K562 (cell line): ENCODE data around the gene CD151. TPM values are rescaled to one million over a fixed set of nuclear protein-coding genes. Genes with fewer than 3 reads are reported as not detected.

Source experiments
- BCOR ChIP-seq: fragments of 450-650 bp; IDR thresholded peaks from 2 replicates; pipeline ENCODE4 v1.6.1; 2016
- CAMTA2 ChIP-seq: fragments of 250-450 bp; sonication (Bioruptor Pico); conservative IDR thresholded peaks from 2 replicates; pipeline ENCODE4 v1.5.1; 2022
- FOXP1 ChIP-seq: sonication (generic); formaldehyde crosslinking; IDR thresholded peaks from 2 replicates; pipeline ENCODE4 v1.8.0; 2022; ENCODE audit warnings: mild to moderate bottlenecking, missing genetic modification reagents
- KLF13 ChIP-seq: fragments of 450-650 bp; IDR thresholded peaks from 2 replicates; pipeline ENCODE4 v1.6.1; 2016; ENCODE audit warnings: missing genetic modification characterization, low read depth, mild to moderate bottlenecking, missing compliant biosample characterization, moderate library complexity, borderline replicate concordance
- NRF1 ChIP-seq, 2 experiments: fragments of 450-650 bp; IDR thresholded peaks in 1 of 2; conservative IDR thresholded peaks in 1 of 2; 2 replicates each; pipeline ENCODE4 v1.6.1; 2014; ENCODE audit warnings: mild to moderate bottlenecking in 2 of 2
- POLR2B ChIP-seq: fragments of 450-650 bp; IDR thresholded peaks from 2 replicates; pipeline ENCODE4 v1.6.1; 2018; ENCODE audit warnings: low read depth; ENCODE audit not compliant: partially characterized antibody
- RAD21 ChIP-seq, 2 experiments: fragments of 250-450 bp in 1 of 2; fragments of 450-650 bp in 1 of 2; sonication (Bioruptor Pico) in 1 of 2; formaldehyde crosslinking in 1 of 2; IDR thresholded peaks in 1 of 2; conservative IDR thresholded peaks in 1 of 2; 2 replicates each; pipeline versions ENCODE4 v1.4.0 to v1.8.0; 2020 to 2022; ENCODE audit warnings: mild to moderate bottlenecking in 2 of 2, moderate library complexity in 1 of 2
- ZNF175 ChIP-seq: fragments of 200-800 bp; sonication (Bioruptor generic); IDR thresholded peaks from 2 replicates; pipeline ENCODE4 v1.6.1; 2016; ENCODE audit warnings: low read depth, mild to moderate bottlenecking, missing genetic modification characterization, missing compliant biosample characterization
- polyA plus RNA-seq, 8 experiments: library from polyadenylated mRNA; depleted of rRNA in 4 of 8; stranded (reverse) in 5 of 8; unstranded in 3 of 8; fragments of >200 nt; fragmentation: Nextera tagmentation in 2 of 8; fragmentation: Illumina TruSeq in 1 of 8; extraction: Ambion mirVana in 2 of 8; extraction: Trizol in 1 of 8; gene quantifications; 2 replicates each; pipeline versions ENCODE4 v1.2.1 to v1.2.3, GENCODE V29; 2011 to 2014; ENCODE audit warnings: inconsistent platforms in 1 of 8, missing spikeins in 1 of 8
- total RNA-seq, 7 experiments: library from RNA; depleted of rRNA in 6 of 7; stranded (reverse); fragments of >200 nt in 6 of 7; fragmentation: Illumina TruSeq in 2 of 7; extraction: Trizol in 2 of 7; gene quantifications; 2 replicates each; pipeline versions ENCODE4 v1.2.1 to v1.2.3, GENCODE V29; 2011 to 2021; ENCODE audit warnings: low replicate concordance in 1 of 7
- TF ChIP-seq, protein P1 (sequence below), 3 experiments: fragments of 200-800 bp in 1 of 3; fragments of 250-450 bp in 1 of 3; fragments of 450-650 bp in 1 of 3; sonication (Bioruptor Pico) in 1 of 3; sonication (Bioruptor generic) in 1 of 3; formaldehyde crosslinking in 1 of 3; IDR thresholded peaks; 2 replicates each; pipeline versions ENCODE4 v1.6.1 to v1.8.0; 2016 to 2022; ENCODE audit warnings: mild to moderate bottlenecking in 2 of 3, missing genetic modification characterization in 2 of 3, missing compliant biosample characterization in 1 of 3, moderate library complexity in 1 of 3
- TF ChIP-seq, protein P2 (sequence below): IDR thresholded peaks from 3 replicates; pipeline ENCODE4 v1.6.1; 2011; ENCODE audit warnings: borderline replicate concordance, mild to moderate bottlenecking, moderate library complexity; ENCODE audit not compliant: insufficient read length; ENCODE audit errors: extremely low read depth
- TF ChIP-seq, protein P3 (sequence below): fragments of 200-800 bp; sonication (Bioruptor generic); IDR thresholded peaks from 2 replicates; pipeline ENCODE4 v1.6.1; 2017; ENCODE audit warnings: missing genetic modification characterization, missing compliant biosample characterization
- TF ChIP-seq, protein P4 (sequence below), 2 experiments: fragments of 250-450 bp in 1 of 2; fragments of 450-650 bp in 1 of 2; sonication (Bioruptor Pico) in 1 of 2; IDR thresholded peaks; 2 replicates each; pipeline versions ENCODE4 v1.6.1 to v1.8.0; 2016 to 2021; ENCODE audit warnings: mild to moderate bottlenecking in 2 of 2, moderate library complexity in 2 of 2, missing compliant biosample characterization in 1 of 2, missing genetic modification characterization in 1 of 2
- TF ChIP-seq, protein P5 (sequence below): IDR thresholded peaks from 2 replicates; pipeline ENCODE4 v1.6.1; 2016; ENCODE audit warnings: missing genetic modification characterization, missing compliant biosample characterization

The CD151 gene
- total and polyA plus RNA-seq, 9 of the 15 experiments (the other 6 are each of a cell fraction or from before 2014, with no cell fraction given), result 2.3 to 187 (median 140) TPM

DNA sequence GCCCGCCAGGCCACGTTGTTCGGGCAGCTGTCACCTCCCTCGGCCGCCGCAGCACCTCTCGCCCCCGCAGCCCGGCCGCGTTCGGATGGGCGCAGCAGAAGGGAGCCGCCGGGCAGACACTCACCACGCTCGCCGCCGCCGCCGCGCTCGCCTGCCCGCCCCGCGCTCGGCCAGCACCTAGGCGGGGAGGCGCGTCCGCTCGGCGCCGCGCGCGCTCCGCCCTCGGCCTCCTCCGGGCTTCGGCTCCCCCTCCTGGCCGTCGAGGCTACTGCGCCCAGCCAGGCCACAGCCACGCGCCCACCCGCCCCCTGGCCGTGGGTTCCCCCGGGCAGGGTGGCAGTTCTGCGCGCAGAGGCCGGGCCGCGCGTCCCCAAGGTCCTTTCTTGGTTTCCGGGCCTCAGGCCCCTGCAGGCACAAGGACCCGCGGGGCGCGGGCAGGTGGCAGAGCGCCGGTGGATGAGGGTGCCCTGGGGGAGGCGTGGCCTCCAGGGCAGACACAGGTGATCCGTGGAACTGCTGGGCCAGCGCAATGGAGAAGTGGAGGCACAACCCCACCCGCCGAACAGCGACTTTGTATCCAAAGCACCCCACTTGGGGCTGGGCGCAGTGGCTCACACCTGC is 34.5 kb upstream of the CD151 start, which contains the start of gene SLC25A22 (continued):
- TF ChIP-seq, protein P1, sequence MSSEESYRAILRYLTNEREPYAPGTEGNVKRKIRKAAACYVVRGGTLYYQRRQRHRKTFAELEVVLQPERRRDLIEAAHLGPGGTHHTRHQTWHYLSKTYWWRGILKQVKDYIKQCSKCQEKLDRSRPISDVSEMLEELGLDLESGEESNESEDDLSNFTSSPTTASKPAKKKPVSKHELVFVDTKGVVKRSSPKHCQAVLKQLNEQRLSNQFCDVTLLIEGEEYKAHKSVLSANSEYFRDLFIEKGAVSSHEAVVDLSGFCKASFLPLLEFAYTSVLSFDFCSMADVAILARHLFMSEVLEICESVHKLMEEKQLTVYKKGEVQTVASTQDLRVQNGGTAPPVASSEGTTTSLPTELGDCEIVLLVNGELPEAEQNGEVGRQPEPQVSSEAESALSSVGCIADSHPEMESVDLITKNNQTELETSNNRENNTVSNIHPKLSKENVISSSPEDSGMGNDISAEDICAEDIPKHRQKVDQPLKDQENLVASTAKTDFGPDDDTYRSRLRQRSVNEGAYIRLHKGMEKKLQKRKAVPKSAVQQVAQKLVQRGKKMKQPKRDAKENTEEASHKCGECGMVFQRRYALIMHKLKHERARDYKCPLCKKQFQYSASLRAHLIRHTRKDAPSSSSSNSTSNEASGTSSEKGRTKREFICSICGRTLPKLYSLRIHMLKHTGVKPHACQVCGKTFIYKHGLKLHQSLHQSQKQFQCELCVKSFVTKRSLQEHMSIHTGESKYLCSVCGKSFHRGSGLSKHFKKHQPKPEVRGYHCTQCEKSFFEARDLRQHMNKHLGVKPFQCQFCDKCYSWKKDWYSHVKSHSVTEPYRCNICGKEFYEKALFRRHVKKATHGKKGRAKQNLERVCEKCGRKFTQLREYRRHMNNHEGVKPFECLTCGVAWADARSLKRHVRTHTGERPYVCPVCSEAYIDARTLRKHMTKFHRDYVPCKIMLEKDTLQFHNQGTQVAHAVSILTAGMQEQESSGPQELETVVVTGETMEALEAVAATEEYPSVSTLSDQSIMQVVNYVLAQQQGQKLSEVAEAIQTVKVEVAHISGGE (CRISPR knock-in tag; IDR thresholded peaks at IDR 0.05), result peak in 1 of 3 experiments; percentile 64; a peak in 1 of 6 replicates
- peak; percentile 59; the same call in 1 of the 2 replicates for TF ChIP-seq FOXP1 (CRISPR knock-in tag)
- TF ChIP-seq, protein P2, sequence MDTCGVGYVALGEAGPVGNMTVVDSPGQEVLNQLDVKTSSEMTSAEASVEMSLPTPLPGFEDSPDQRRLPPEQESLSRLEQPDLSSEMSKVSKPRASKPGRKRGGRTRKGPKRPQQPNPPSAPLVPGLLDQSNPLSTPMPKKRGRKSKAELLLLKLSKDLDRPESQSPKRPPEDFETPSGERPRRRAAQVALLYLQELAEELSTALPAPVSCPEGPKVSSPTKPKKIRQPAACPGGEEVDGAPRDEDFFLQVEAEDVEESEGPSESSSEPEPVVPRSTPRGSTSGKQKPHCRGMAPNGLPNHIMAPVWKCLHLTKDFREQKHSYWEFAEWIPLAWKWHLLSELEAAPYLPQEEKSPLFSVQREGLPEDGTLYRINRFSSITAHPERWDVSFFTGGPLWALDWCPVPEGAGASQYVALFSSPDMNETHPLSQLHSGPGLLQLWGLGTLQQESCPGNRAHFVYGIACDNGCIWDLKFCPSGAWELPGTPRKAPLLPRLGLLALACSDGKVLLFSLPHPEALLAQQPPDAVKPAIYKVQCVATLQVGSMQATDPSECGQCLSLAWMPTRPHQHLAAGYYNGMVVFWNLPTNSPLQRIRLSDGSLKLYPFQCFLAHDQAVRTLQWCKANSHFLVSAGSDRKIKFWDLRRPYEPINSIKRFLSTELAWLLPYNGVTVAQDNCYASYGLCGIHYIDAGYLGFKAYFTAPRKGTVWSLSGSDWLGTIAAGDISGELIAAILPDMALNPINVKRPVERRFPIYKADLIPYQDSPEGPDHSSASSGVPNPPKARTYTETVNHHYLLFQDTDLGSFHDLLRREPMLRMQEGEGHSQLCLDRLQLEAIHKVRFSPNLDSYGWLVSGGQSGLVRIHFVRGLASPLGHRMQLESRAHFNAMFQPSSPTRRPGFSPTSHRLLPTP, result no peak
- TF ChIP-seq BCOR, result 0 out of 2 replicates have a peak, but pooled peaks have one; percentile 11
- TF ChIP-seq, protein P3, sequence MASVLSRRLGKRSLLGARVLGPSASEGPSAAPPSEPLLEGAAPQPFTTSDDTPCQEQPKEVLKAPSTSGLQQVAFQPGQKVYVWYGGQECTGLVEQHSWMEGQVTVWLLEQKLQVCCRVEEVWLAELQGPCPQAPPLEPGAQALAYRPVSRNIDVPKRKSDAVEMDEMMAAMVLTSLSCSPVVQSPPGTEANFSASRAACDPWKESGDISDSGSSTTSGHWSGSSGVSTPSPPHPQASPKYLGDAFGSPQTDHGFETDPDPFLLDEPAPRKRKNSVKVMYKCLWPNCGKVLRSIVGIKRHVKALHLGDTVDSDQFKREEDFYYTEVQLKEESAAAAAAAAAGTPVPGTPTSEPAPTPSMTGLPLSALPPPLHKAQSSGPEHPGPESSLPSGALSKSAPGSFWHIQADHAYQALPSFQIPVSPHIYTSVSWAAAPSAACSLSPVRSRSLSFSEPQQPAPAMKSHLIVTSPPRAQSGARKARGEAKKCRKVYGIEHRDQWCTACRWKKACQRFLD (CRISPR knock-in tag), result peak; percentile 68; the same call in 1 of the 2 replicates
- TF ChIP-seq NRF1 (conservative IDR thresholded peaks at IDR 0.05 in 1 of 2, IDR thresholded peaks at IDR 0.05 in 1 of 2), result 0 out of 4 replicates have a peak, but pooled peaks of 1 of the 2 experiments have one; percentile 4
- TF ChIP-seq KLF13, result peak; percentile 58; the same call in 1 of the 2 replicates
- TF ChIP-seq ZNF175 (CRISPR knock-in tag), result 0 out of 2 replicates have a peak, but pooled peaks have one; percentile 37
- TF ChIP-seq POLR2B, result peak; percentile 16
- TF ChIP-seq, protein P4, sequence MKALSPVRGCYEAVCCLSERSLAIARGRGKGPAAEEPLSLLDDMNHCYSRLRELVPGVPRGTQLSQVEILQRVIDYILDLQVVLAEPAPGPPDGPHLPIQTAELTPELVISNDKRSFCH (CRISPR knock-in tag; IDR thresholded peaks at IDR 0.05), result no peak
- TF ChIP-seq, protein P4 (tag; IDR thresholded peaks at IDR 0.05), result no peak
- TF ChIP-seq RAD21 (CRISPR knock-in tag; conservative IDR thresholded peaks at IDR 0.05 in 1 of 2, IDR thresholded peaks at IDR 0.05 in 1 of 2), result peak; percentile 48 to 61
- TF ChIP-seq, protein P5, sequence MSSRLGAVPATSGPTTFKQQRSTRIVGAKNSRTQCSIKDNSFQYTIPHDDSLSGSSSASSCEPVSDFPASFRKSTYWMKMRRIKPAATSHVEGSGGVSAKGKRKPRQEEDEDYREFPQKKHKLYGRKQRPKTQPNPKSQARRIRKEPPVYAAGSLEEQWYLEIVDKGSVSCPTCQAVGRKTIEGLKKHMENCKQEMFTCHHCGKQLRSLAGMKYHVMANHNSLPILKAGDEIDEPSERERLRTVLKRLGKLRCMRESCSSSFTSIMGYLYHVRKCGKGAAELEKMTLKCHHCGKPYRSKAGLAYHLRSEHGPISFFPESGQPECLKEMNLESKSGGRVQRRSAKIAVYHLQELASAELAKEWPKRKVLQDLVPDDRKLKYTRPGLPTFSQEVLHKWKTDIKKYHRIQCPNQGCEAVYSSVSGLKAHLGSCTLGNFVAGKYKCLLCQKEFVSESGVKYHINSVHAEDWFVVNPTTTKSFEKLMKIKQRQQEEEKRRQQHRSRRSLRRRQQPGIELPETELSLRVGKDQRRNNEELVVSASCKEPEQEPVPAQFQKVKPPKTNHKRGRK (tag), result no peak
- TF ChIP-seq CAMTA2, result no peak
